Activated B cell treated with CpG ODN at 0.5 μM for 24 hours (primary cell): Measurements from ENCODE around the gene TAF4. TPM values are rescaled to one million over a fixed set of nuclear protein-coding genes. Genes with fewer than 3 reads are reported as not detected.

Experiments
- ATAC-seq: fragments of 200-7000 bp; cut with Tn5 transposase; one replicate; pipeline ENCODE4 v1.10.0; 2021; ENCODE audit warnings: low read depth, mild to moderate bottlenecking, moderate library complexity
- CTCF ChIA-PET: fragments of 350-600 bp; sonication (Branson Sonifier 250); formaldehyde crosslinking; loops from one replicate; lab custom pipeline; 2021; ENCODE audit warnings: antibody characterized with exemption; lab: Charles Lee
- POLR2A ChIA-PET: fragments of 350-600 bp; sonication (Branson Sonifier 250); formaldehyde crosslinking; loops from one replicate; lab custom pipeline; 2021; ENCODE audit warnings: antibody characterized with exemption; lab: Charles Lee
- DNase-seq: peaks from one replicate; pipeline ENCODE4 v3.0.0; 2022
- H3K27ac Mint-ChIP-seq: one replicate; pipeline ENCODE4 v1.8.0; 2020; ENCODE audit warnings: mixed read lengths
- H3K27me3 Mint-ChIP-seq: one replicate; pipeline ENCODE4 v1.8.0; 2021; ENCODE audit warnings: mixed read lengths
- H3K36me3 Mint-ChIP-seq: one replicate; pipeline ENCODE4 v1.8.0; 2021; ENCODE audit warnings: low read depth, mixed read lengths
- H3K4me1 Mint-ChIP-seq: one replicate; pipeline ENCODE4 v1.8.0; 2021; ENCODE audit warnings: mixed read lengths
- H3K4me3 Mint-ChIP-seq: one replicate; pipeline ENCODE4 v1.8.0; 2020; ENCODE audit warnings: mild to moderate bottlenecking, mixed read lengths
- H3K9me3 Mint-ChIP-seq: one replicate; pipeline ENCODE4 v1.8.0; 2020; ENCODE audit warnings: mixed read lengths
- intact Hi-C: fragments of 100-400 bp; cut with micrococcal nuclease; formaldehyde crosslinking; loops from one replicate; pipeline ENCODE4 v1.15.1; 2024
- total RNA-seq: library from RNA; stranded (reverse); gene quantifications from 2 replicates; pipeline ENCODE4 v1.2.3, GENCODE V29; 2022
- TF ChIP-seq, protein P1 (sequence below): fragments of 200-600 bp; IDR thresholded peaks from one replicate; pipeline ENCODE4 v1.8.0; 2022; ENCODE audit warnings: antibody characterized with exemption, mild to moderate bottlenecking

TAF4 gene
- total RNA-seq, 1 donor from 2014 or later, result 26.9 TPM

DNA sequence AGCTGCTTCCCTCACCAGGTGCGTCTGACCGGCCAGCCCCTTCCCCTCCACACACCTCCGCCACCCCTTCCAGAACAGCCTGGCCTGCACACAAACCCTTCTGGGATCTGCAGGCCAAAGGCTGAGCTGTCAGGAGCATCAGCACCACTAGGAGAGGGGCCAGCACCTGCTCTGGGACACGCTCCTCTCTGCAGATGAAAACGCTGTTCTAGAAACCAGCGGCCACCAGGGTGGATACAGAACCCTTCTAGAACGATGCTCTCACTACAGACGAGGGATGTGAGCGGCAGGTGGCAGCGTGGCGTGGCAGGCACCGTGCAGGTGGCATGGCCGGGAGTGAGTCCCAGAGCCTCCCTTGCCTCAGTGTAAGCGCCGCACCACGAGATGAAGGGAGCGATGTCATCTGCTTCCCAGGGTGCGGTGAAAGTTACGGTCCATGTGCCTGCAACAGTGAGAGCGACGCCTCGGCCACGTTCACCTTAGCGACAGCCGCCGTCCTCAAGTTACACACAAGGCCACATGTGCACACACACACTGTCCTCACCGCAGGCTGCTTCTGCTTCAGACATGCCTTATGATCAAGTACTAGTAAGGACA, 53.6 kb downstream of the TAF4 start:
- intact Hi-C loops, result loop anchor here (2.0 to 10.0 kb wide), 3 partner anchors 55 to 291 kb away; partner anchors contain the start of genes ADRM1 and TAF4
- POLR2A ChIA-PET, result no interaction called here
- no peaks in the 10 kb centered on the region for H3K9me3 Mint-ChIP-seq
- TF ChIP-seq, protein P1, sequence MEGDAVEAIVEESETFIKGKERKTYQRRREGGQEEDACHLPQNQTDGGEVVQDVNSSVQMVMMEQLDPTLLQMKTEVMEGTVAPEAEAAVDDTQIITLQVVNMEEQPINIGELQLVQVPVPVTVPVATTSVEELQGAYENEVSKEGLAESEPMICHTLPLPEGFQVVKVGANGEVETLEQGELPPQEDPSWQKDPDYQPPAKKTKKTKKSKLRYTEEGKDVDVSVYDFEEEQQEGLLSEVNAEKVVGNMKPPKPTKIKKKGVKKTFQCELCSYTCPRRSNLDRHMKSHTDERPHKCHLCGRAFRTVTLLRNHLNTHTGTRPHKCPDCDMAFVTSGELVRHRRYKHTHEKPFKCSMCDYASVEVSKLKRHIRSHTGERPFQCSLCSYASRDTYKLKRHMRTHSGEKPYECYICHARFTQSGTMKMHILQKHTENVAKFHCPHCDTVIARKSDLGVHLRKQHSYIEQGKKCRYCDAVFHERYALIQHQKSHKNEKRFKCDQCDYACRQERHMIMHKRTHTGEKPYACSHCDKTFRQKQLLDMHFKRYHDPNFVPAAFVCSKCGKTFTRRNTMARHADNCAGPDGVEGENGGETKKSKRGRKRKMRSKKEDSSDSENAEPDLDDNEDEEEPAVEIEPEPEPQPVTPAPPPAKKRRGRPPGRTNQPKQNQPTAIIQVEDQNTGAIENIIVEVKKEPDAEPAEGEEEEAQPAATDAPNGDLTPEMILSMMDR, result no peak
- CTCF ChIA-PET, result interaction anchor here (1.2 to 3.6 kb wide), 10 partner anchors 14 to 373 kb away, joined by 3 to 46 read pairs (median 6); no protein-coding TSS in a partner anchor
- peaks cover 6% of the 10 kb centered on the region for H3K4me1 Mint-ChIP-seq
- H3K4me3 Mint-ChIP-seq, result no peak overlapping the region
- no peak for DNase-seq
- no peak for ATAC-seq
- no peaks in the 10 kb centered on the region for H3K27me3 Mint-ChIP-seq
- H3K27ac Mint-ChIP-seq, result no peak overlapping the region
- H3K36me3 Mint-ChIP-seq, result peaks cover 51% of the 10 kb centered on the region

DNA sequence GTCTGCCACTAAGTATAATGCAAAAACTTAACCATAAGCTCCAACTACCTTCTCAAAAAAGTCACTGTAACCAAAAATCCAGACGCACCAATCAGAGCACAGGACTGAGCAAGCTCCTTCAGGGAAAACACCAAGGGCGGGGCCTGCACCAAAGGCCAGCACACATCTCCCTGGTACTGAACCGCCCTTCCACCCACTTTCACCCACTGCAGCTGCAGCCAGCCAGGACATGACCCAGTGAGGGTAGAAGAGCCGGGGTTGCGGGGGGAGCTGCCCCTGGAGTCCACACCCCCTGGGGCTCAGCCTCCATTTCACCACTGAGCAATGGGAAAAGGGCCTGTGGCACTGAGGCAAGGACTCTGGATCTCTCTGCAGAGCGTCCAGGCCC, 54.3 kb downstream of the TAF4 start:
- ATAC-seq (no peak), DNase-seq (no peak)
- intact Hi-C loops, result loop anchor here (2.0 to 10.0 kb wide), 3 partner anchors 56 to 291 kb away; partner anchors contain the start of genes ADRM1 and TAF4
- H3K27ac Mint-ChIP-seq, result no peak overlapping the region
- H3K27me3 Mint-ChIP-seq, result no peaks in the 10 kb centered on the region
- peaks cover 56% of the 10 kb centered on the region for H3K36me3 Mint-ChIP-seq
- TF ChIP-seq, protein P1, result no peak
- POLR2A ChIA-PET, result interaction anchor here (1.1 kb wide), 1 partner anchor 375 kb away, joined by 3 read pairs; the partner anchor contains the start of gene RPS21
- no peaks in the 10 kb centered on the region for H3K9me3 Mint-ChIP-seq
- H3K4me3 Mint-ChIP-seq, result no peak overlapping the region
- CTCF ChIA-PET, result interaction anchor here (0.6 to 3.6 kb wide), 20 partner anchors 10 to 838 kb away, joined by 3 to 46 read pairs (median 4); partner anchors contain the start of genes PSMA7 and SS18L1
- peaks cover 6% of the 10 kb centered on the region for H3K4me1 Mint-ChIP-seq

DNA sequence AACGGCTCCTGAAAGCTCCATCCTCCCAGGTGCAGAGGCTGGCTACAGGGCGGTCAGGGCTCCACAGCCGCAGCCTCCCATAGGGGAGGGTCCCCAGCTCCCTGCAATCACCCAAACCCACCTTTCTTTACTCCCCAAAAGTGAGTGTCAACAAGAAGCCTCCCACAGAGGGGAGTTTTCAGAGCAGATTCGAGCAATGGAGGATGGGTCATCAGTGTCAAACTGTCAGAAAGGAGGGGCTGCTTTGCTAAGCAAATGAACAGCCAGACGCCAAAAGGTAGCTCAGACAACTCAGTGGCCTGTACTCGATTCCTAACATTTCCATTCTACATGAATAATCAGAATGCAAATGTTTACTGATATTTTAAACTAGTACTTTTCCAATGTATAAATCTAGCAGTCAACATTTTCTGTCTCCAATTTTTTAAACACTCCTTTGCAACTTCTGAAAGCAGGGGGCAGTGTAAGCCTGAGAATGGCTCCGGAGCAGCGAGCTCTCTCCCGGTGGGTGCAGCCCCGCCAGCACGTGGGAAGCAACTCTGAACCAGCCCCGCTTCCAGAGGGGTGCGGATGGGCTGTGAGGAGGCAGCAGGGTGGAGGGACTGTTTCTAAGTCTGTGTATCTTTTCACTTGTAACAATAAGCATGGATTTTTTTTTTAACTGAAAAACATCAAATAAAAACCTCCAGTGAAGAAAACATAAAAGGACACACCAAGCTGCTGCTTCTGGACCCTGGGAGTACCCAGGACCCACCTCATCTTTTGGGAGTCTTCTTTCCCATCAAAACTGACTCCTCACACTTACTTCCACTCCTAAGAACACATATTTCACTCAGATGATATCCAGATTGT, 54.9 kb downstream of the TAF4 start:
- peaks cover 6% of the 10 kb centered on the region for H3K4me1 Mint-ChIP-seq
- ATAC-seq (peak; percentile 65), DNase-seq (peak; percentile 27)
- no peaks in the 10 kb centered on the region for H3K9me3 Mint-ChIP-seq
- H3K27me3 Mint-ChIP-seq, result no peaks in the 10 kb centered on the region
- ChIA-PET CTCF (interaction anchor here (0.6 to 3.6 kb wide), 23 partner anchors 10 to 839 kb away, joined by 3 to 46 read pairs (median 3); partner anchors contain the start of genes PSMA7 and SS18L1), POLR2A (interaction anchor here (0.5 to 1.1 kb wide), 3 partner anchors 114 to 377 kb away, joined by 3 to 10 read pairs (median 4); partner anchors contain the start of gene RPS21)
- peaks cover 59% of the 10 kb centered on the region for H3K36me3 Mint-ChIP-seq
- intact Hi-C loops, result loop anchor here (1.0 to 10.0 kb wide), 4 partner anchors 57 to 292 kb away; partner anchors contain the start of genes ADRM1 and TAF4
- no peak overlapping the region for H3K4me3 Mint-ChIP-seq
- TF ChIP-seq, protein P1, result no peak
- H3K27ac Mint-ChIP-seq, result no peak overlapping the region

DNA sequence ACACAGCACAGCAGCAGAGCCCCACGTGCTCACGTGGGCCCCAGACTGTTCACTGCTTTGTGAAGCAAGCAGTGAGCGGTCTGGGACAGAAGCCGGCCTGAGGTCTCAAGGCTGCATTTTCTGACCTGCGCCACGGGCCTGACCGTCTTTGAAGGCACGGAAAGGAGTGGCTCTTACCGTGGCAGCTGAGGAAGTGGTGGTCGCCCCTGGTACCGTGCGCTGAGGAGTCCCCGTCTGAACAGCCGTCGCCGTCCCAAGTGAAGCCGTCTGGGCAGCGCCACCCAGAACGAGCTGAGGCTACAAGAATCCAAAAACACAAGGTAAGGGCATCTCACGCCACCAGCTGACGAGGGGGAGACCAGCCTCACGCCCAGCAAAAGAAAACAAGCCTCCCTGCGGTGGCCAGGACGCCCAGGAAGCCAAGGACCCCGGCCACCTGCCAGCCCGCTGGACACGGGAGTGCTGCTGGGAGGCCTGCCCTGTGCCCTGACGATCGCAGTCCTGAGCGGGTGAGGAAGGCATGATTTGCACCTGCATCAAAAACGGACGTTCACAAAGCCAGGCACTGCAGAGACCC, 55.7 kb downstream of the TAF4 start:
- no peak overlapping the region for H3K27ac Mint-ChIP-seq
- ATAC-seq (no peak), DNase-seq (no peak)
- H3K9me3 Mint-ChIP-seq, result no peaks in the 10 kb centered on the region
- H3K27me3 Mint-ChIP-seq, result no peaks in the 10 kb centered on the region
- H3K4me3 Mint-ChIP-seq, result no peak overlapping the region
- intact Hi-C loops, result loop anchor here (1.0 to 10.0 kb wide), 4 partner anchors 57 to 293 kb away; partner anchors contain the start of genes ADRM1 and TAF4
- TF ChIP-seq, protein P1, result no peak
- peaks cover 6% of the 10 kb centered on the region for H3K4me1 Mint-ChIP-seq
- CTCF ChIA-PET, result interaction anchor here (1.2 to 3.6 kb wide), 6 partner anchors 9 to 291 kb away, joined by 3 to 46 read pairs (median 3); no protein-coding TSS in a partner anchor
- peaks cover 67% of the 10 kb centered on the region for H3K36me3 Mint-ChIP-seq
- POLR2A ChIA-PET, result interaction anchor here (0.6 kb wide), 1 partner anchor 115 kb away, joined by 4 read pairs; no protein-coding TSS in a partner anchor
